CD4-positive, alpha-beta T cell (primary cell): ENCODE results near the gene LEPR. TPM values are rescaled to one million over a fixed set of nuclear protein-coding genes. Genes with fewer than 3 reads are reported as not detected.

Experiments
- ATAC-seq: fragments of 200-7000 bp; cut with Tn5 transposase; one replicate; pipeline ENCODE4 v1.10.0; 2022; ENCODE audit warnings: mild to moderate bottlenecking; ENCODE audit not compliant: poor library complexity
- CTCF ChIA-PET: fragments of 350-600 bp; sonication (Branson Sonifier 250); formaldehyde crosslinking; loops from one replicate; lab custom pipeline; 2021; ENCODE audit warnings: antibody characterized with exemption, inconsistent platforms; lab: Charles Lee
- POLR2A ChIA-PET: fragments of 350-600 bp; sonication (Branson Sonifier 250); formaldehyde crosslinking; loops from one replicate; lab custom pipeline; 2021; ENCODE audit warnings: antibody characterized with exemption, inconsistent platforms; lab: Charles Lee
- DNase-seq, 14 experiments: peaks; one replicate each; pipeline ENCODE4 v3.0.0-alpha.2; 2013 to 2020; ENCODE audit warnings: mixed read lengths in 2 of 14
- H3K27ac ChIP-seq, 2 donors: one replicate each; pipeline versions ENCODE4 v1.5.1 to v1.7.0; 2013; ENCODE audit warnings: low read length in 2 of 2, low read depth in 1 of 2, mild to moderate bottlenecking in 1 of 2
- H3K27me3 ChIP-seq, 2 experiments: 1 replicate in 1 of 2; 2 replicates in 1 of 2; pipeline versions ENCODE4 v1.6.1 to v1.7.0; 2013; ENCODE audit warnings: low read length in 2 of 2, control low read depth in 1 of 2, mild to moderate bottlenecking in 1 of 2, moderate library complexity in 1 of 2; ENCODE audit not compliant: insufficient read depth in 2 of 2, control insufficient read depth in 1 of 2
- H3K36me3 ChIP-seq: one replicate; pipeline ENCODE4 v1.6.1; 2013; ENCODE audit warnings: low read length, control low read depth; ENCODE audit not compliant: insufficient read depth
- H3K4me1 ChIP-seq: one replicate; pipeline ENCODE4 v1.6.1; 2013; ENCODE audit warnings: low read length, control low read depth; ENCODE audit not compliant: insufficient read depth
- H3K4me3 ChIP-seq: one replicate; pipeline ENCODE4 v1.5.1; 2013; ENCODE audit warnings: mild to moderate bottlenecking, low read length, moderate library complexity
- H3K9me3 ChIP-seq, 2 experiments: 1 replicate in 1 of 2; 2 replicates in 1 of 2; pipeline versions ENCODE4 v1.6.1 to v1.7.0; 2013; ENCODE audit warnings: low read length in 2 of 2, mild to moderate bottlenecking in 2 of 2, control low read depth in 1 of 2, moderate library complexity in 1 of 2; ENCODE audit not compliant: control insufficient read depth in 1 of 2, insufficient read depth in 1 of 2
- H3K27ac Mint-ChIP-seq: one replicate; pipeline ENCODE4 v1.8.0; 2020; ENCODE audit warnings: mixed read lengths
- H3K27me3 Mint-ChIP-seq: one replicate; pipeline ENCODE4 v1.8.0; 2021; ENCODE audit warnings: mixed read lengths
- H3K36me3 Mint-ChIP-seq: one replicate; pipeline ENCODE4 v1.8.0; 2021; ENCODE audit warnings: low read depth, mixed read lengths
- H3K4me1 Mint-ChIP-seq: one replicate; pipeline ENCODE4 v1.8.0; 2021; ENCODE audit warnings: low read depth, mixed read lengths
- H3K4me3 Mint-ChIP-seq: one replicate; pipeline ENCODE4 v1.8.0; 2020; ENCODE audit warnings: mild to moderate bottlenecking, mixed read lengths
- H3K9me3 Mint-ChIP-seq: one replicate; pipeline ENCODE4 v1.8.0; 2020; ENCODE audit warnings: mixed read lengths
- intact Hi-C, 2 experiments: fragments of 100-400 bp; cut with DNase I in 1 of 2; cut with micrococcal nuclease in 1 of 2; formaldehyde crosslinking; loops; one replicate each; pipeline versions ENCODE4 v1.15.1 to v1.9.0; 2023 to 2025; cut with DNase I, micrococcal nuclease
- total RNA-seq, 174 experiments: library from RNA in 2 of 174; stranded (reverse) in 2 of 174; gene quantifications; one replicate each; pipeline ENCODE4 v1.2.3 and lab custom pipeline; 2021 to 2026
- TF ChIP-seq, protein P1 (sequence below): fragments of 200-600 bp; IDR thresholded peaks from one replicate; pipeline ENCODE4 v1.8.0; 2022; ENCODE audit warnings: antibody characterized with exemption, mild to moderate bottlenecking

LEPR gene
- total RNA-seq, 2 experiments from 2014 or later, result 0.58 to 0.59 TPM

DNA sequence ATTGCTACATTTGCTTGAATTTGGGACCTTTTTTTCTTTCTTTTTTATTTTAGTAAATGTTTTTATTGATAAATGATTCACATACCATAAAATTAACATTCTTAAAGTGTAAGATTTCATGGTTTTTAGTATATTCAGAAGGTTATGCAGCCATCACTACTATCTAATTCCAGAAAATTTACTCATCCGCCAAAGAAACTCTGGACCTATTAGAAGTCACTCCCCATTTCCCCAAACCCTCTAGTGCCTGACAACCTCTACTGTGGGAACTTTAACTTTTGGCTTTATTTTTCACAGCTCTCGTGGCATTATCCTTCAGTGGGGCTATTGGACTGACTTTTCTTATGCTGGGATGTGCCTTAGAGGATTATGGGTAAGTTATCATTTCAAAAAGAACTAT lies 4.5 kb downstream of the LEPR start:
- intact Hi-C loops, result loop anchor here (5.0 to 10.0 kb wide), 2 partner anchors 1022 to 1510 kb away; no protein-coding TSS in a partner anchor
- no peak for ATAC-seq

GRCh38 chr1:65425697-65426096 lies 5.2 kb downstream of the LEPR start:
- Histone ChIP-seq H3K9me3 (no peaks in the 10 kb centered on the region), H3K36me3 (peaks cover 23% of the 10 kb centered on the region), H3K27me3 (no peaks in the 10 kb centered on the region), H3K27ac (no peak overlapping the region), H3K4me3 (no peak overlapping the region), H3K4me1 (peaks cover 18% of the 10 kb centered on the region)
- intact Hi-C loops, result loop anchor here (5.0 to 10.0 kb wide), 2 partner anchors 1022 to 1509 kb away; no protein-coding TSS in a partner anchor
- DNase-seq, result no peak
- TF ChIP-seq, protein P1, sequence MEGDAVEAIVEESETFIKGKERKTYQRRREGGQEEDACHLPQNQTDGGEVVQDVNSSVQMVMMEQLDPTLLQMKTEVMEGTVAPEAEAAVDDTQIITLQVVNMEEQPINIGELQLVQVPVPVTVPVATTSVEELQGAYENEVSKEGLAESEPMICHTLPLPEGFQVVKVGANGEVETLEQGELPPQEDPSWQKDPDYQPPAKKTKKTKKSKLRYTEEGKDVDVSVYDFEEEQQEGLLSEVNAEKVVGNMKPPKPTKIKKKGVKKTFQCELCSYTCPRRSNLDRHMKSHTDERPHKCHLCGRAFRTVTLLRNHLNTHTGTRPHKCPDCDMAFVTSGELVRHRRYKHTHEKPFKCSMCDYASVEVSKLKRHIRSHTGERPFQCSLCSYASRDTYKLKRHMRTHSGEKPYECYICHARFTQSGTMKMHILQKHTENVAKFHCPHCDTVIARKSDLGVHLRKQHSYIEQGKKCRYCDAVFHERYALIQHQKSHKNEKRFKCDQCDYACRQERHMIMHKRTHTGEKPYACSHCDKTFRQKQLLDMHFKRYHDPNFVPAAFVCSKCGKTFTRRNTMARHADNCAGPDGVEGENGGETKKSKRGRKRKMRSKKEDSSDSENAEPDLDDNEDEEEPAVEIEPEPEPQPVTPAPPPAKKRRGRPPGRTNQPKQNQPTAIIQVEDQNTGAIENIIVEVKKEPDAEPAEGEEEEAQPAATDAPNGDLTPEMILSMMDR, result no peak
- no peaks in the 10 kb centered on the region for H3K27me3 Mint-ChIP-seq
- no peak for ATAC-seq
- ChIA-PET POLR2A (no interaction called here), CTCF (no interaction called here)
- peaks cover 42% of the 10 kb centered on the region for H3K36me3 Mint-ChIP-seq
- H3K4me3 Mint-ChIP-seq, result no peak overlapping the region
- H3K9me3 Mint-ChIP-seq, result no peaks in the 10 kb centered on the region
- peaks cover 10% of the 10 kb centered on the region for H3K4me1 Mint-ChIP-seq
- no peak overlapping the region for H3K27ac Mint-ChIP-seq

More for the DNA sequence above, 4.5 kb downstream of the LEPR start:
- Mint-ChIP-seq H3K27ac (no peak overlapping the region), H3K4me3 (no peak overlapping the region), H3K36me3 (peaks cover 38% of the 10 kb centered on the region), H3K27me3 (no peaks in the 10 kb centered on the region), H3K9me3 (no peaks in the 10 kb centered on the region), H3K4me1 (peaks cover 12% of the 10 kb centered on the region)
- Histone ChIP-seq H3K27me3 (no peaks in the 10 kb centered on the region), H3K27ac (no peak overlapping the region), H3K4me3 (no peak overlapping the region), H3K9me3 (no peaks in the 10 kb centered on the region), H3K4me1 (peaks cover 18% of the 10 kb centered on the region), H3K36me3 (peaks cover 20% of the 10 kb centered on the region)
- POLR2A ChIA-PET, result no interaction called here
- CTCF ChIA-PET, result no interaction called here
- no peak for DNase-seq
- TF ChIP-seq, protein P1, result no peak

DNA sequence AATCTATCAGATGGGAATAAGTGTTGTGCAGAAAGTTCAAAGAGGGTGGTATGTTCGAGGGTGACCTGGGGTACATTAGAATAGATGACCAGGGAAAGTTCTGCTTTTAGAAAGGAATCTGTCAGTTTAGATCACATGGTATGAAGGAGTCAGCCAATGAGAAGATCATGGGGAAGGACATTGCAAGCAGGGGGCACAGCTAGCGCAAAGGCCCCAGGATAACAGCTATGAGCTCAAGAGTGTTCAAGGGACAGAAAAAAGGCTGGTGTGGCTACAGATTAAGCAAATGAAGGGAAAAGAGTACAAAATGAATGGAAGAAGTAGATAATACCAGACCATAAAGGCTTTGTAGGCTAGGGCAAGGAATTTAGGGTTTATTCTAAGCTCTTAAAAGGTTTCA lies 8.6 kb downstream of the LEPR start:
- no peaks in the 10 kb centered on the region for H3K27me3 Mint-ChIP-seq

More for the DNA sequence above, 8.6 kb downstream of the LEPR start:
- CTCF ChIA-PET, result no interaction called here
- DNase-seq, result no peak
- no peaks in the 10 kb centered on the region for H3K27me3 ChIP-seq
- H3K9me3 Mint-ChIP-seq, result no peaks in the 10 kb centered on the region
- peaks cover 15% of the 10 kb centered on the region for H3K4me1 Mint-ChIP-seq
- TF ChIP-seq, protein P1, result no peak
- POLR2A ChIA-PET, result interaction anchor here (0.7 to 1.0 kb wide), 2 partner anchors 9 to 12 kb away, joined by 3 to 4 read pairs; partner anchors contain the start of genes LEPR and LEPROT
- H3K4me1 ChIP-seq, result no peaks in the 10 kb centered on the region
- H3K27ac Mint-ChIP-seq, result no peak overlapping the region
- H3K27ac ChIP-seq, result no peak overlapping the region
- H3K4me3 Mint-ChIP-seq, result no peak overlapping the region
- no peak overlapping the region for H3K4me3 ChIP-seq
- no peaks in the 10 kb centered on the region for H3K9me3 ChIP-seq
- no peak for ATAC-seq
- peaks cover 58% of the 10 kb centered on the region for H3K36me3 Mint-ChIP-seq
- intact Hi-C loops, result loop anchor here (5.0 to 10.0 kb wide), 2 partner anchors 1018 to 1506 kb away; no protein-coding TSS in a partner anchor
- peaks cover 31% of the 10 kb centered on the region for H3K36me3 ChIP-seq
